ENCODE measurements around the gene SRP14. TPM values are rescaled to one million over a fixed set of nuclear protein-coding genes. Genes with fewer than 3 reads are reported as not detected.
A peak's percentile ranks its signal among the peaks of the same experiment; 100 is the strongest.
"Not testable (repeated sequence)": the region's sequence is repeated elsewhere in the genome, so short reads cannot be mapped to it uniquely, and the experiment has no call there.

The SRP14 gene
- polyA plus RNA-seq, 2 of the 4 experiments (the other 2 are of a cell fraction), result 306 to 374 TPM

- Histone ChIP-seq H3K4me3 (no peak overlapping the region), H3K4me2 (no peak overlapping the region), H3K27ac (no peak overlapping the region), H3K9me3 (peaks cover 21% of the 10 kb centered on the region), H3K4me1 (no peaks in the 10 kb centered on the region)
- ChIA-PET POLR2A (no interaction called here), CTCF (no interaction called here)
- ATAC-seq, result no peak
- no peak for DNase-seq (ENCODE audit: low read depth in 1 of 2, low spot score in 1 of 2)
- peak; percentile 95 for TF ChIP-seq ZFP36 (IDR thresholded peaks at IDR 0.05; ENCODE audit: borderline replicate concordance, partially characterized antibody)
- TF ChIP-seq JUN (IDR thresholded peaks at IDR 0.05), result no peak
- 100% methylated on average over 2 of the region's 3 CpGs for WGBS (ENCODE audit: missing lambda C conversion rate)
- no peak for FAIRE-seq
Observed at GRCh38 chr15:40014390-40014789, 24.6 kb downstream of the SRP14 start.

GRCh38 chr15:40013372-40013771, 25.6 kb downstream of the SRP14 start:
- H3K27ac ChIP-seq; H3K4me1 ChIP-seq; ATAC-seq; H3K4me3 ChIP-seq; POLR2A ChIA-PET; H3K4me2 ChIP-seq; FAIRE-seq; DNase-seq (ENCODE audit: low read depth in 1 of 2, low spot score in 1 of 2); CTCF ChIA-PET: not testable (repeated sequence)
- 91% methylated on average over 6 of the region's 6 CpGs for WGBS (ENCODE audit: missing lambda C conversion rate)
- peaks cover 21% of the 10 kb centered on the region for H3K9me3 ChIP-seq

- peaks cover 21% of the 10 kb centered on the region for H3K9me3 ChIP-seq
- no peak overlapping the region for H3K4me2 ChIP-seq
- H3K27ac ChIP-seq, result no peak overlapping the region
- ChIA-PET CTCF (interaction anchor here (1.0 kb wide), 1 partner anchor 268 kb away, joined by 4 read pairs; no protein-coding TSS in a partner anchor), POLR2A (interaction anchor here (1.2 kb wide), 1 partner anchor 78 kb away, joined by 3 read pairs; the partner anchor contains the start of gene EIF2AK4)
- H3K4me1 ChIP-seq, result no peaks in the 10 kb centered on the region
- WGBS (ENCODE audit: missing lambda C conversion rate), result 93% methylated on average over 4 of the region's 4 CpGs
- DNase-seq (ENCODE audit: low read depth in 1 of 2, low spot score in 1 of 2), result no peak
- no peak overlapping the region for H3K4me3 ChIP-seq
- TF ChIP-seq ZC3H11A (IDR thresholded peaks at IDR 0.05) (no peak), MAZ (IDR thresholded peaks at IDR 0.05; ENCODE audit: borderline replicate concordance, low read depth, low read length) (no peak), RARB (CRISPR knock-in tag; IDR thresholded peaks at IDR 0.05) (no peak), HES2 (IDR thresholded peaks at IDR 0.05) (no peak), RAD21 (conservative IDR thresholded peaks at IDR 0.05 in 1 of 2, IDR thresholded peaks at IDR 0.05 in 1 of 2) (no peak), POLR2AphosphoS2 (conservative IDR thresholded peaks at IDR 0.05; ENCODE audit: low read length) (no peak)
- FAIRE-seq, result no peak
- ATAC-seq, result no peak
Observed at GRCh38 chr15:40011303-40011702, 27.7 kb downstream of the SRP14 start.

- TF ChIP-seq FOSB (CRISPR knock-in tag; IDR thresholded peaks at IDR 0.05) (no peak), ZNF302 (CRISPR knock-in tag; IDR thresholded peaks at IDR 0.05) (no peak), MYC (IDR thresholded peaks at IDR 0.05; ENCODE audit: borderline replicate concordance, low read length) (no peak), HOXB5 (CRISPR knock-in tag; IDR thresholded peaks at IDR 0.05) (no peak), E2F6 (IDR thresholded peaks at IDR 0.05; ENCODE audit: borderline replicate concordance, low read depth) (no peak)
- DNase-seq (ENCODE audit: low read depth in 1 of 2, low spot score in 1 of 2) (no peak), ATAC-seq (no peak), FAIRE-seq (no peak)
- no peak overlapping the region for H3K4me3 ChIP-seq
- H3K27ac ChIP-seq, result no peak overlapping the region
- ChIA-PET CTCF (interaction anchor here (1.0 kb wide), 1 partner anchor 268 kb away, joined by 4 read pairs; no protein-coding TSS in a partner anchor), POLR2A (no interaction called here)
- H3K4me2 ChIP-seq, result no peak overlapping the region
- WGBS (ENCODE audit: missing lambda C conversion rate), result 92% methylated on average over 4 of the region's 4 CpGs
- H3K9me3 ChIP-seq, result peaks cover 21% of the 10 kb centered on the region
- peaks cover 5% of the 10 kb centered on the region; the same call in 1 of the 3 replicates for H3K4me1 ChIP-seq
Observed at GRCh38 chr15:40010686-40011085, 28.3 kb downstream of the SRP14 start.

GRCh38 chr15:40008061-40008765, 30.8 kb downstream of the SRP14 start:
- H3K27ac ChIP-seq, result no peak overlapping the region
- no peak overlapping the region for H3K4me3 ChIP-seq
- H3K9me3 ChIP-seq, result peaks cover 1% of the 10 kb centered on the region; the same call in 1 of the 3 replicates
- FAIRE-seq (no peak), DNase-seq (ENCODE audit: low read depth in 1 of 2, low spot score in 1 of 2) (no peak), ATAC-seq (no peak)
- ChIA-PET CTCF (no interaction called here), POLR2A (interaction anchor here (1.6 kb wide), 1 partner anchor 75 kb away, joined by 3 read pairs; no protein-coding TSS in a partner anchor)
- WGBS (ENCODE audit: missing lambda C conversion rate), result 89% methylated on average over 3 of the region's 3 CpGs
- no peak overlapping the region for H3K4me2 ChIP-seq
- H3K4me1 ChIP-seq, result peaks cover 12% of the 10 kb centered on the region
- TF ChIP-seq CHD4 (IDR thresholded peaks at IDR 0.05; ENCODE audit: borderline replicate concordance) (no peak), EP300 (IDR thresholded peaks at IDR 0.05) (no peak), RFX5 (IDR thresholded peaks at IDR 0.05) (no peak), HOXB5 (CRISPR knock-in tag; IDR thresholded peaks at IDR 0.05) (no peak), POLR2A (IDR thresholded peaks at IDR 0.05; ENCODE audit: low read length) (no peak), ZNF302 (CRISPR knock-in tag; IDR thresholded peaks at IDR 0.05) (no peak), SMC3 (IDR thresholded peaks at IDR 0.05) (no peak), JUN (IDR thresholded peaks at IDR 0.05) (no peak), POLR2AphosphoS2 (conservative IDR thresholded peaks at IDR 0.05; ENCODE audit: low read length) (no peak), FOXS1 (CRISPR knock-in tag; IDR thresholded peaks at IDR 0.05) (no peak)

Measured in A549 (cell line).